K562 (cell line): Measurements from ENCODE around the gene RNF223. TPM values are rescaled to one million over a fixed set of nuclear protein-coding genes. Genes with fewer than 3 reads are reported as not detected.

Experiments
- BHLHE40 ChIP-seq: IDR thresholded peaks from 2 replicates; pipeline ENCODE4 v1.6.1; 2011; ENCODE audit warnings: low read length, improper control_type of control experiment
- IRF1 ChIP-seq: sonication (generic); formaldehyde crosslinking; IDR thresholded peaks from 2 replicates; pipeline ENCODE4 v1.8.0; 2022; ENCODE audit warnings: missing genetic modification reagents, mild to moderate bottlenecking, borderline replicate concordance
- SNAPC5 ChIP-seq: fragments of 250-450 bp; sonication (Bioruptor Pico); IDR thresholded peaks from 2 replicates; pipeline ENCODE4 v1.8.0; 2021; ENCODE audit warnings: moderate library complexity, mild to moderate bottlenecking, inconsistent platforms
- ZNF512 ChIP-seq: IDR thresholded peaks from 2 replicates; pipeline ENCODE4 v1.6.1; 2016; ENCODE audit warnings: missing genetic modification characterization, missing compliant biosample characterization
- polyA plus RNA-seq, 8 experiments: library from polyadenylated mRNA; depleted of rRNA in 4 of 8; stranded (reverse) in 5 of 8; unstranded in 3 of 8; fragments of >200 nt; fragmentation: Nextera tagmentation in 2 of 8; fragmentation: Illumina TruSeq in 1 of 8; extraction: Ambion mirVana in 2 of 8; extraction: Trizol in 1 of 8; gene quantifications; 2 replicates each; pipeline versions ENCODE4 v1.2.1 to v1.2.3, GENCODE V29; 2011 to 2014; ENCODE audit warnings: inconsistent platforms in 1 of 8, missing spikeins in 1 of 8
- total RNA-seq, 7 experiments: library from RNA; depleted of rRNA in 6 of 7; stranded (reverse); fragments of >200 nt in 6 of 7; fragmentation: Illumina TruSeq in 2 of 7; extraction: Trizol in 2 of 7; gene quantifications; 2 replicates each; pipeline versions ENCODE4 v1.2.1 to v1.2.3, GENCODE V29; 2011 to 2021; ENCODE audit warnings: low replicate concordance in 1 of 7

The RNF223 gene
- total and polyA plus RNA-seq, 9 of the 15 experiments (the other 6 are each of a cell fraction or from before 2014, with no cell fraction given): 0.04 to 0.32 TPM; not detected in 7

GRCh38 chr1:1065265-1065939 lies 8.7 kb downstream of the RNF223 start (continued):
- TF ChIP-seq IRF1 (no peak), BHLHE40 (peak; percentile 66; the same call in 1 of the 2 replicates), ZNF512 (tag) (no peak), SNAPC5 (CRISPR knock-in tag) (no peak)
